Stimulated activated CD4-positive, alpha-beta T cell treated with anti-CD3 and anti-CD28 coated beads, Interleukin-12 subunit alpha, Interleukin-12 subunit beta, amount 100 ng/mL, for 4 hours (primary cell): ENCODE data around the gene ICAM3.
"Not testable (repeated sequence)": the region's sequence is repeated elsewhere in the genome, so short reads cannot be mapped to it uniquely, and the experiment has no call there.

ENCODE experiments used
- DNase-seq: peaks from one replicate; pipeline ENCODE4 v3.0.0-alpha.2; 2020

The ICAM3 gene

DNA sequence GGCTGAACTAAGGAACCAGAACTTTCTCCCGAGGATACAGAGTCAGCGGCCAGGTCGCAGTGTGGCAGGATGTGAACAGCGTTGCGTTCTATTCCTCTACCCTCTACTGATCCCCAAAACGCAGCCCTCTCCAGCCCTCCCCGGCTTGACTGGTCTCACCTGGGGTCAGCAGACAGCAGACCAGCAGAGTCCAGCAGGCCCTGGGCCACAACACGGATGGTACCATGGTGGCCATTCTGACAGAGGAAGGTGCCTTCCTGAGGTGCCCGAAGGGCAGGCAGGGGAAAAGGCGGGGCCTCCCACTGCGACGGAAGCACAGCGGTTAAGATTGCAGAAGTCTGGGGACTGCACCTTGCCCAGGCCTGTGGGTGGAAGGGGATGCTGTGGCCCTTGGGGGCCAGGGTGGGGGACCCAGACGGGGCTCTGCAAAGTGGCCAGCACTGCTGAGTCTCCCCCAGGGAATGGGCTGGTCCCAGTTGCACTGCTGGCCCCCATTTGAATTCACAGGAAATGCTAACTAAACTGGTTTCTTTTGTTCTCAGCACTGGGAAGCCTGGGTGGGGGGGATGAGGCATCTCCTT is at the start of gene ICAM3:
Gene ICAM3 (minus strand): TSS at position 245 of the 581 bp plus-strand sequence. CDS start 10 bp downstream, at position 235.
- peak; percentile 63 for DNase-seq

DNA sequence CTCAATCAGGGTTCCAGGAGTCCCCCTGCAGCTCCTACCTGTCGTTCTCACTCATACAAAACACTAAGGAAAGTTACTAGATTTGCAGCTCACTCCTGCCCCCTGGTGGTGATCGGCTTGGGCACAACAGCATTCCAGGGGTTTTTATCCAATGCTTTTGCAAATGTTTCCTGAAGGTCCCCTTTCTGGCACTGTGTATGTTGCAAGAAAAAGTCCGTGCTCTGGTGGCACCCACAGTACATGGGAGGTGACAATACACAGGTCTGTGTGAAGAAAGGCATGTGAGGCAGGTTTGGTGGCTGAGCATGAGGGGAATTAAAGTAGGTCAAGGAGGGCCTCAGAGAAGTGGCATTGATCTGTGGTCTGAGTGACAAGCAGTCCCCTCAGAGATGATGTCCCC is 49.5 kb upstream of the ICAM3 start:
- DNase-seq, result peak; percentile 88

DNA sequence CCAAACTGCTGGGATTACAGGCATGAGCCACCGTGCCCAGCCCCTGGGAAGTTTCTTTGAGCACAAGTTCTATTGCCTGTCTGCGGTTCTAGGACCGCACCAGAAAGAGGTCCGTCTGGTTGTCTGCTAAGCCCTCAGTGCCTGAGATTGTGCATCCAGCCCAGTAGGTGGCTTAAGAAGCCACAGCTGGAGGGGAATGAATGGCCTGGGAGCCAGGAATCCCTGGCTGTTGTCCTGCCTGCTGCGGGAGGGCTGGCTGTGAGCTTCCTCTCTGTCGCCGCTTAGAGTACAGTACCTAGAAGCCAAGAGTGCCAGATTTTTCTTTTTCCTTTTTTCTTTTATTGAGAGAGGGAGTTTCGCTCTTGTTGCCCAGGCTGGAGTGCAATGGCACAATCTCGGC is 45.2 kb upstream of the ICAM3 start:
- DNase-seq, result no peak

DNA sequence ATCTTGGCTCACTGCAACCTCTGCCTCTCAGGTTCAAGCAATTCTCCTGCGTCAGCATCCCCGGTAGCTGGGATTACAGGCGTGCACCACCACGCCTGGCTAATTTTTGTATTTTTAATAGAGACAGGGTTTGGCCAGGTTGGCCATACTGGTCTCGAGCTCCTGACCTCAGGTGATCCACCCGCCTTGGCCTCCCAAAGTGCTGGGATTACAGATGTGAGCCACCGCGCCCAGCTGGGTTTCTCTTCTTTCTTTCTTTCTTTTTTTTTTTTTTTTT is 43.7 kb upstream of the ICAM3 start:
- not testable (repeated sequence) for DNase-seq

- DNase-seq, result peak; percentile 94
Measured at GRCh38 chr19:10380313-10381102, 41.1 kb upstream of the ICAM3 start, which contains the start of gene TYK2. TSS of gene TYK2 (minus strand) at chr19:10380572. CDS start at chr19:10378406, 2,166 bp downstream.

GRCh38 chr19:10379880-10380312 is 40.5 kb upstream of the ICAM3 start:
- no peak for DNase-seq

- DNase-seq, result no peak
Measured at GRCh38 chr19:10378124-10378523, 38.7 kb upstream of the ICAM3 start.

GRCh38 chr19:10377140-10377640 is 37.8 kb upstream of the ICAM3 start:
- DNase-seq, result not testable (repeated sequence)

DNA sequence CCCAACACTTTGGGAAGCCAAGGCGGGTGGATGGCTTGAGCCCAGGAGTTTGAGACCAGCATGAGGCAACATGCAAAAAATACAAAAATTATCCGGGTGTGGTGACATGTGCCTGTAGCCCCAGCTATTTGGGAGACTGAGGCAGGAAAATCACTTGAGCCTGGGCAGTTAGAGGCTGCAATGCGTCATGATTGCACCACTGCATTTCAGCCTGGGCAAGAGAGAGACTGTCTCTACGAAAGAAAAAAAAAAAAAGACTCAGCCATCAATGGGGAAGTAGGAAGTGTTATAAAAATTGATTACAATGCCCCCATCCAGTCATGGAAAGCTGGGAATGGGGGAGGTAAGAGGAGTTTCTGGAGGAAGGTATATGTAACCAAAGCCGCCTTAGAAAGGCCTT is 35.5 kb upstream of the ICAM3 start:
- no peak for DNase-seq

DNA sequence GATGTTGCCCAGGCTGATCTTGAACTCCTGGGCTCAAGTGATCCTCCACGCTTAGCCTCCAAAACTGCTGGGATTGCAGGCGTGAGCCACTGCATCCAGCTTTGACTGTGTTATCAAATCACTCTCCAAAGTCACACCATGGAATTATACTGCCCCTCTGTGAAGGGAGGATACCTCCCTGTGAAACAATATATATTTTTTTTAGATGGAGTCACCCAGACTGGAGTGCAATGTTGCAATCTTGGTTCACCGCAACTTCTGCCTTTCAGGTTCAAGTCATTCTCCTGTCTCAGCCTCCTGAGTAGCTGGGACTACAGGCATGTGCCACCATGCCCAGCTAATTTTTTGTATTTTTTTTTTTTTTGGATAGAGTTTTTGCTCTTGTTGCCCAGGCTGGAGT is 33.3 kb upstream of the ICAM3 start:
- DNase-seq, result no peak

DNA sequence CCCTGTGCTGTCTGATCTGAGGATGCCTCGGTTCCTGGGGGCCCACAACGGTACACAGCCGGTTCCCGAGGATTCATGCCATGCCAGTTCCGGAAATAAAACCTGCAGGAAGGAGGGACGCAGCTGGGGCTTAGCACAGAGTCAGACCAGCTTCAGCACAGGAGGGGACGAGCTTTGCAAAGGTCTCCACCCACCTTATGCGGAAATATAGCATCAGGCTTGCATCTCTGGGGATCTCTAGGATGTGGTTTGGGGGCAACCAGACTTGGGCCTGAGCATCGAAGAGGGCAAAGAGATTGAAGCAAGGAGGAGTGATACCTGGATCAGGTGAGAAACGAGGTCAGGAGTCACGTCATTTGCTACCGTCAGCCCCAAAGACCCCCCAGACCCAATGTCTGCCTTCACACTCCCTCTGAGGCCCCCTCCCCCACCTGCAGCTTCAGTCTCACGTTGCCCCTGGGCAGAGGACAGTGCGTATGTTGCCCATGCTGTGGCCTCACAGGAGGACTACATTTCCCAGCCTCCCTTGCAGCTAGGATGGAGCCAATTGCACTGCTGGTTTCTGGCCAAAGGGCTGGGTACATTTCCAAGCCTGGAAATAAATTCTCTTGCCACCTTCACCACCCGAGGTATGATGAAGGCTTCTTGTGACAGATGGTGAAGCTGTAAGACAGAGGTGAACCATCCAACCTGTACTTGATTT is 28.8 kb upstream of the ICAM3 start:
- DNase-seq, result no peak

GRCh38 chr19:10366950-10367512 is 27.6 kb upstream of the ICAM3 start:
- not testable (repeated sequence) for DNase-seq

DNA sequence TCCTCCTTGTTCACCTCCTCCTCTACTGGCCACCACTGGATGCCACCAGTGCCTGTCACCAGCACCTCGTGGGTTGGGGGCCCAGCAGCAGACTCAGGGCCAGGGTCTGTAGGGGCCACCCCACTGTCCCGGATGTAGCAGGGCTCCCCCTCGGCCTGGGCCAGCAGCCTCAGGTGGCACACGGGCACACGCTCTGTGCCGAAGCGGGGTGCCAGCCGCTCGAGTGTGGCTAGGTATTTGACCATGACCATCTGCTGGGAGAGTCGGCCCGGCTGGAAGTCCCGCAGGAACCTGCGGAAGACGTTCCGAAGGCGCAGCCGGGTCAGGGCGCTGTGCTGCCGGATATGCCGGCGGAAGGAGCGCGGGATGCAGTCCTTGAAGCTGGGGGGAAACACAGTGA is 26.1 kb upstream of the ICAM3 start:
- no peak for DNase-seq

DNA sequence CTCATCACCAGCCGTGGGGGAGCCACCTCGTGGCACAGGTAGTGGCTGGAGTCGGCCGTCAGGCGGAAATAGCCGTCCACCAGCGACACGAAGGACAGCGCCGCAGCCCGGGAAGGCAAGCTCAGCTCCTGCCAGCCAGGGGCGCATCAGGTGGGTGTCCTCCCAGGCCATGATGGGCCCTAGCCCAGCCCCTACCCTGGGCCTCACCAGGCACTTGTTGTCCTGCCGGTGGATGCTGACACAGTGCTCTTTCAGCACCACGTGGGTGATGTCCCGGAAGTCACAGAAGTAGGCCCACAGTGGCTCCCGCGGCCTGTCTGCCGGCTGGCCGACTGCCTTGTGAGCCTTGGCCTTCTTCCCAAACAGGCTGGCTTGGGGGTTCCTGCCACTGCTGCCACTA is 25.2 kb upstream of the ICAM3 start:
- DNase-seq, result no peak

DNA sequence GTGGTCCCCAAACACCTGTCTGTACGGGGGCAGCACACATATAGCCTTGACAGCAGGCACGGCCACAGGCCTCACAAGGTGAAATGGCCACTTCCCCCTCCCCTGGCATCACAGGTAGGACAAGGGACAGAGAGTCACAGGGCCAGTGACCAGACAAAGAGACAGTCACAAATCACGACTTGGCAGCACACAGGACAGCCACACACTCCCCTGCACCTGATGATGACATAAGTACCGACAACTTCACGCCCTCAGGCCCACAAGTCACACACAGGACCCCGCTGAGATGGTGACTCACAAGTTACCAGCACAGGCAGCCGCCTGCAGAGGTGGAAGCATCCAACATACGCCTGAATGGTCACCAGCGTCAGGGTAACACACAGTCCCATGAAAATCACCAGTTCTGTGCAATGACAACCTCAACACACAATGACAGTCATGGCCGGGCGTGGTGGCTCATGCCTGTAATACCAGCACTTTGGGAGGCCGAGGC is 24.4 kb upstream of the ICAM3 start:
- DNase-seq, result no peak

DNA sequence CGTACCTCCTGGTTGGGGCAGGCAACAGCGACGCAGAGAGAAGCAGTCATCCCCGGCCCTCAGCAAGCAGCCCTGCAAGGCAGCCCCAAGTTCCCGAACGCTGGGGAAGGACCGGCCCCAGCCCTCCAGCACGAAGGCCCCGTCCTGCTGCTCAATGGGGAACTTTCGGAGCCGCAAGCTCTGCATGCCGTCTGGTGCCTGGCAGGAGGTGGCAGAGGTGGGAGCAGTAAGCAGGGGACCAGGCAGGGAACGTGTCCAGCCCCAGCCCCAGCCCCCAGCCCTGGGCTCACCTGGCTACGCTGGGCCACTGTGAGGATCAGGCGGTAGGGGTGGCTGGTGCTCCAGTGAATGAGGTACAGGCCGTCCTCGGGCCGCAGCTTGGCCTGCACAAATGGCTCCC is 22.8 kb upstream of the ICAM3 start:
- DNase-seq, result no peak

DNA sequence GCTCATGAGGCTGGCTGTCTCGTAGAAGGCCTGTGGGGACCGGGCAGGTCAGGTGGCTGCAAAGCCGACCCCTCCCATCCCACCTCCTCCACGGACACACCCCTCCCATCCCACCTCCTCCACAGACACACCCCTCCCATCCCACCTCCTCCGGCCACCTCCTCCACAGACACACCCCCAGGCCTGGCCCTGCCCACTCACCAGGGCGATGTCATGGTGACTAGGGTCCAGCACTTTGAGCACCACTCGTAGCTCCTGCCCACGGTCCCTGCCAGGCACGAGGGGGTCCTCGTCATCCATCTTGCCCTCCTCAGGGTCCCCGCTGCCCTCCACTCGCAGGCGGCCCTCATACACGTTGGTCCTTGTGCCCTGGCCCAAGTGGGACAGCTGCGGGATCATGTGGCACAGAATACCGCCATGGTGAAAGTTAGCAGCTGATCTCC is 22.2 kb upstream of the ICAM3 start:
- no peak for DNase-seq

DNA sequence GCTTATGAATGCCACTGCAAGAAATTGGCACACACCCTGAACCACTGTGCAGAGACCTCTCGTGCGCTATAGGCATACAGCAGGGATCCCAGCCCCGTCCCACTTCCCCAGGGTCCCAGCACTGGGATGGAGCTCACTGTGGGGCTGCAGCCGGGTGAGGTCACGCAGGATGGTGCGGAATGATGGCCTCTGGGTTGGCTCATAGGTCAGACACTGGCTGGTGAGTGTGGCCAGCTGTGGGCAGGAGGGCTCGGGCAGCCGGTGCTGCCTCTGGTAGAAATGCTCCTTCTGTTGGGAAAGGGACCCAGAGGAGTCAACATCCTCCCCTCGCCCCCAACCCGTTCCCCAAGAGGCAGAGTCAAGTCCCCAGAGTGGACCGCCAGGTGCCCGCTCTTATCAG is 17.0 kb upstream of the ICAM3 start:
- DNase-seq, result no peak

DNA sequence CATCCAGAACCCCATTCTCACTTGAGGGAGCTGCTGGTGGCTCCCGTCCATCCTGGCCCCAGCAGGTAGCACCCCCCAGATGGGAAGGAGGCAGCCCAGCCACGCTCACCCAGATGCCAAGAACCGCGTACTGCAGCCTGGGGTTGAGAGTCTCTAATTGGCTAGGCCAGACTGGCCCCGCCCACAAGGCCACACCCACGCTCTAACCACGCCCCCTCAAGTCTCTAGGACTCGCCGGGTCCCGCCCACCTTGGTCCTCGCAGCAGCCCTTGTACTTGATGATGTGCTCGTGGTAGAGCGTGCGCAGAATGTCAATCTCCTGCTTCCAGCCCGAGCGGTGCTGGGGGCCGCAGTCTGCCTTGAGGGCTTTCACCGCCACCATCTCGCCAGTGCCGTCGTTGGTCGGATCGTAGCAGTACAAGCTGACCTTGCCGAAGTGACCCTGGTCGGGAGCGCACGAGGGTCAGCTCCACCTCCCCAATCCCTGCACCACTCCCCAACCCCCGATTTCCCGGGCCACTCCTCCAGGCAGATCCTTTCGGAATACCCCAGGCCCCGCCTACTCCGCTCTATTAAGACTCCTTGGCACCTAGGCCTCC is 14.5 kb upstream of the ICAM3 start:
- DNase-seq, result peak; percentile 35

GRCh38 chr19:10352764-10353671 is 13.6 kb upstream of the ICAM3 start:
- no peak for DNase-seq

- DNase-seq, result no peak
Measured at GRCh38 chr19:10346509-10346908, 7.1 kb upstream of the ICAM3 start.

DNA sequence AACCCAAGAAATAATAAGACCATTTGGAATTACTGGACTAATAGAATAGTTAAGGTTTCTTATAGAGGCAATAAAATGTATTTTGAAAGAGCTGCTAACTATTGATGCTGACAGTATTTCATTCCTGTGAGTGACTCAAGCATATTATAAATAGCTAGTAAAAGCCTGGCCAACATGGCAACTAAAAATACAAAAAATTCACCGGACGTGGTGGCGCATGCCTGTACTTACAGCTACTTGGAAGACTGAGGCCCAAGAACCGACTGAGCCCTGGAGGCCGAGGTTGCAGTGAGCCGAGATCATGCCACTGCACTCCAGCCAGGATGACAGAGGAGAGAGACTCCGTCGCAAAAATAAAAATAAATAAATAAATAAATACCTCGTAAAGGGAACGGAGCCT is 5.4 kb upstream of the ICAM3 start:
- DNase-seq, result no peak
